ENCODE measurements around the gene KCNK15.
A peak's percentile ranks its signal among the peaks of the same experiment; 100 is the strongest.
"Not testable (repeated sequence)": the region's sequence is repeated elsewhere in the genome, so short reads cannot be mapped to it uniquely, and the experiment has no call there.

KCNK15 gene

DNA sequence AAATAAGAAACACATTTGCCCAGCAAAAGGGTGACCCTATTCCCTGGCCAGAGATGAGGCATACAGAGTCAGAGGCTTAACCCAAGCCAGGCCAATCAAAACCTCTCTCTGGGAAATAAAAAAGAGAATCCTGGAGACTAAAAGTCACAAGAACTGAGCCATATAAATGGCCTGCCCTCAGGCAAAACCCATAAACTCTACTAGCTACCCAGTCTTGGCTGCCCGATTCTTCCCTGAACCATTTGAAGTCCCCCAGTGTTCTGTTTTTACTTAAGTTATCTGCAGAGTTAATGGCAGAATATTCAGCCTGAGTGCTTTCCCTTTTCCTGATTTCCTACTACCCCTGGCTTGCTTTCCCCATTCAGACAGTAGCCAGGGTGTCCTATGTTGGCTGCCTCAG, 13.9 kb downstream of the KCNK15 start:
- no peak for DNase-seq

GRCh38 chr20:44761423-44761822, 15.8 kb downstream of the KCNK15 start:
- no peak for DNase-seq

DNA sequence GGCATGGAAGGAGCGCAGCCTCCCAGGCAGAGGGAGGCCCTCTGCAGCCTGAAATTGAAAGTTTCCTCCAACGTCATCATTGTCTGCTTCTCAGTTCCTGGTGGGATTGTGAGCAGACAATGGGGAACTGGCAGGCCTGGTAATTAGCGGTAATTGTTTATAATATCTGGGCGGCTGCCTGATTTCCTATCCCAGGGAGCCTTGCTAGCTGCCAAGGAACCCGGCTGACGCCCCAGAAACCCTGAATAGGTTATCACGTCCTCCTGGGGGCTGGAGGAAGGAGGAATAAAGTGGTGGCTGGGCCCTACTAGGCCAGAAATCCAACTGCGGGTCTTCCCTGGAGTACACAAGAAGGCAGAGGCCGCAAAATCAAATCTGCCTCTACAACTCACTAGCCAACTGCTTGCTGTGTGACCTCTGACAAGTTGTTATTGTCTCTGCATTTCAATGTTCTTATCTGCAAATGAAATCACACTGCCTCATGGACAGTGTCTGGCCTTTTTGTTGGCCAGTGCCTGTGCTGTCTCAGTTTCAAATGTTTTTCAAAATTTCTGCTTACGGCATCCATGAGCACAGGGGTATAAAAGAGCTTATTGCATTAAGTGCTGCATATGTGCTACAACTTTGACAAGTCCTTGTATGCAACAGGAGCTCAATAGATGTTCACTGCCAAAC, 16.9 kb downstream of the KCNK15 start:
- no peak for DNase-seq

GRCh38 chr20:44763798-44764197, 18.1 kb downstream of the KCNK15 start:
- not testable (repeated sequence) for DNase-seq

- DNase-seq, result no peak
Observed at GRCh38 chr20:44765091-44765490, 19.4 kb downstream of the KCNK15 start.

- DNase-seq, result no peak
Observed at GRCh38 chr20:44765701-44766347, 20.2 kb downstream of the KCNK15 start.

DNA sequence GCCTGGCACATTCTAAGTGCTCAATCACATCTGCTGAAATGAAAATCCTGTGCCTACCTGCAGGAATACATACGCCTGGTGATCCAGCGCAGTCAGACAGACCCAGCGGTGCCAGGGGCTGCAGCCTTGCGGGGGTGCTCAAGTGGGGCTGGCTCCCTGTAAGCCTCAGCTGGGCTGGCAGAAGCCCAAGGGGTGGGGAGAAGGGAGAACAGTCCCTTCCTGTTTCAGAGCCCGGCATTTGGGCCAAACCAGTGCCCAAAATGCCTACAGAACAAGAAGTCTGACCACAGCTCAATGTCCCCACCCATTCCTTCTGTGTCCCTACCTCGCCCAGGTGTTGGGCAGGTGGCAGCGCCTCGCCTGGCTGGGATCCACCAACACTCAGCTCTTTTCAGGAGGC, 22.6 kb downstream of the KCNK15 start:
- no peak for DNase-seq

DNA sequence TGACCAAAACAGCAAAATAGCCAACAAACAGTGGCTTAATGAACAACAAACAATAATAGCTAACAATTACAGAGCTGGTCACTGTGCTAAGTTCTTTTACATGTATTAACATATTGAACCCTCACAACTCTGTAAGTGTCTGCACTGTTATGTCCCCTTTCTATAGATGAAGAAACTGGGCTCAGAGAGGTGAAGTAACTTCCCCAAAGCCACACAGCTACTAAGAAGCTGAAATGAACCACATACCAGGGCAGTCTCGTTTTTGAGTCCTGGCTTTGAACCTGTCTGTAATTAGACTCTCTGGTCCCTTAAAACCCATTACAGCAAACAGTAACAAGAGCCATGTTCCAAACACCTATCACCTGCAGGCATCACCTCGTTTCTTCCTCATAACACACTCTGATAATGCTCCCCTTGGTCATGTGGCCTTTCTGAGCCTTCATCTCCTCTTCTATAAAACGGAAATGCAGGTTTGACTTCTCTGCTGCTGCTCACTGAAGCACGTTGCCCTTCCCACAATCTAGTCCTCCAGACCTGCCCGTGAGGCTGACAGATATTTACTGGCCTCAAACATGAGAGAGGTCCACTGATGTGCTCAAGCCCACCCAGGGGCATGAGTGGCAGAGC, 23.3 kb downstream of the KCNK15 start:
- no peak for DNase-seq

GRCh38 chr20:44769481-44769863, 23.8 kb downstream of the KCNK15 start:
- no peak for DNase-seq

DNA sequence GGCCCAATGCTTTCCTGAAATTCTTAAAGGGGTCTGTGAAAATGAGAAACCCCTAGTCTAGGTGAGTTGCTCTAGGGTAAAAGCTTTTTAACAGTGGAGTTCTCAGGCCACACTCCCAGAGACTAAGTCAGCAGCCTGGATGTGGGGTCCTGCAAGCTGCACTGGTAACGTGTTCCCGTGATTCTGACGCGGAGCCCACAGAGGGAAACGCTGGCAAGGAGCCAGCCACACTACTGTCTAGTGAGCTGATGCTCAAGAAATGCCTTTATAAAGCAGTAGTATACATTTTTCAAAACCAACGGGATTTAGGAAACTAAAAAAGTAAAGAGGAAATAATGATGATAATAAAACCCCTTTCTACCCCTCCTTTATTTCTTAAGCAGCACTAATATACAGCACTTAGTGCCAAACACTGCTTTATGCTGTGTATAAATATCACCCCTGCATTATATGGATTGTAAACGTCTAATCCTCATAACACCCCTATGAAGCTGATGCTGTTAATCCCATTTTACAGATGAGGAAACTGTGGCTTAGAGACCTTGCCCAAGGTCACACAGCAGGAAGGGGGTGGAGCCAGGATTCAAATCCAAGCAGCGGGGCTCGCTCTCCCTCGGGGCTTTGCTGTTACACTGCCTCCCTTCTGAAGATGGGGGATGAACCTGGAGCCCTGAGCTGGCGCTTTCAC, 25.0 kb downstream of the KCNK15 start:
- no peak for DNase-seq

DNA sequence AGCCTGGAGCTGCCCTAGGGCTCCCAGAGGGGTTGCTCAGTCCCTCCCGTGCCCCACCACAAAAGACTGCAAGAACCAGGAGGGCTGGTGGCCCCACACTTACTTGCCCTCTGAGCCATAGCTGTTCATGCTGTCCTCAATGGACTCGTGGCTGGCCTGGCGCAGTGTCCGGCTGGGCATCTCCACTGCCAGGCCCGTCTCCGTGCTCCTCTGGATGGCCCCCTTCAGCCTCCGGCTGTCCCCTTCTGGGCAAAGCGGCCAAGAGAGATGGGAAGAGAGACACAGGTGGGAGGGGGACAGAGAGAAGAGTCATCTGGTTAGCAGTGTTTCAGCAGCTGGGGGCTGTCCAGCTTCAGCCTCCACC, 25.5 kb downstream of the KCNK15 start:
- DNase-seq, result no peak

GRCh38 chr20:44772636-44773035, 27.0 kb downstream of the KCNK15 start:
- no peak for DNase-seq

DNA sequence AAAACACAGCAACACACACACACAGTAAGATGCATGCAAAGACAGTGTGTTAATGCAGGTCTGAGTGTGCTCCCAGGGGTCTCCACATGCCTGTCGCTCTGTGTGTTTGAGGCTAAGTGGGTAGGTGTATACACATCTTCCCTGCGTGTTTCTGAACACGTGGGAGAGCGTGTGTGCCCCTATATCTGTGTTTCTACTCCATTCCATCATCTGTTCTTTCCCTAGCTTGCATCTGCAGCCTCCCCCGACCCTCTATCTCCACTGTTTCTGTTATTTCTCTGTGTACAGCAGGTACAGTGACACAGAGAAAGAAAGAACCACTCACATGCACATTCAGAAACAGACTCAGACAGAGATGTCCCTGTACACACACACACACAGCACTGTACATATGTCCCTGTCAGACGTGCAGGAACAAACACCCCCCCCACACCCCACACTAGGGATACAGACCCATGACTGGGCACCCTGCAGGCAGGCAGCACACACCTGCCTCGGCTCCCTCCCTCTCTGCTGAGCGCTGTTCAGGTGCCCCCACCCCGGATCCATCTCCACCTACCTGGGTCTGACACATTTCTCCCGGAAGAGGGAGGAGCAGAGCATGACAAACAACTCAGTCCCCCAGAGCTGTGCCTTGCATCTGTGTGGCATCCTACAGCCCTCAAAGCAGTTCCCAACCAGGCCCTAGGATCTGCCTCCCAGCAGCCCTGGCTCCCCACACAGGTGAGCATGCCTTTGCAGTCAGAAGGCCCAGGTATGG, 27.6 kb downstream of the KCNK15 start:
- DNase-seq, result no peak

- no peak for DNase-seq
Observed at GRCh38 chr20:44776980-44777379, 31.3 kb downstream of the KCNK15 start.

- peak; percentile 1 to 35 for DNase-seq
Observed at GRCh38 chr20:44780226-44780625, 34.6 kb downstream of the KCNK15 start.

GRCh38 chr20:44781118-44781517, 35.5 kb downstream of the KCNK15 start:
- no peak for DNase-seq

DNA sequence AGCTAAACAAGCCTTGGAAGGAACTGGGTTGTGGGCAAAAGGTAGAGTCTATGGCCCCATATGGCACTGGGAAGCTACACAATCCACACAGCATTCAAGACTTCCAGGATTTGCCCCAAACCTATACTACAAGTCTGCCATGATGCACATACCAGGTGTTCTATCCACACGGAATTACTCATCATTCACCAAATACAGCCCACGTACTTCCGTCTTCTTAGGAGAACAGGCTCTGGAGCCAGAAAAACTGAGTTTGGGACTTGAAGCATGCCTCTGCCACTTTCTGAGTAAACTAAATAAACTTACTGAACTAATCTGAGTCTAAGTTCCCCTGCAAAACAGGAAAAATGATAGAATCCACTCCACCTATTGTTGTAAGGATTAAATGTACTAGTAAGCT, 36.1 kb downstream of the KCNK15 start:
- DNase-seq, result no peak

DNA sequence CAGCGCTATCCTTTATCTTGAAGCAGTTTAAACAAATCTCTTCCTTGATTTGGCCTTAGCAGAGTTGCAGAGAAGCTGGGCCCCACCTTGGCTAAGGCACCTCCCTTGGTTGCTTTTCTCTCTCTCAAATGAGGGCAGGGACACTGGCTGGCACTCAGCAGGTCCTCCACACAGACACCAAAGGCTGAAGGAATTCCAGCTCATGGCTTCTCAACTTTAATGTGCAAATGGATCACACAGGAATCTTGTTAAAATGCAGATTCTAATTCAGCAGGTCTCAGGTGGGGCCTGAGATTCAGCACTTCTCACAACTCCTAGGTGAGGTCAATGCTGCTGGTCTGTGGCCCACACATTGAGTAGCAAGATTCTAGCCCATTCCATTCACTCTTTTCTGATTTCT, 39.0 kb downstream of the KCNK15 start:
- no peak for DNase-seq

- DNase-seq, result no peak
Observed at GRCh38 chr20:44785768-44786167, 40.1 kb downstream of the KCNK15 start.

DNA sequence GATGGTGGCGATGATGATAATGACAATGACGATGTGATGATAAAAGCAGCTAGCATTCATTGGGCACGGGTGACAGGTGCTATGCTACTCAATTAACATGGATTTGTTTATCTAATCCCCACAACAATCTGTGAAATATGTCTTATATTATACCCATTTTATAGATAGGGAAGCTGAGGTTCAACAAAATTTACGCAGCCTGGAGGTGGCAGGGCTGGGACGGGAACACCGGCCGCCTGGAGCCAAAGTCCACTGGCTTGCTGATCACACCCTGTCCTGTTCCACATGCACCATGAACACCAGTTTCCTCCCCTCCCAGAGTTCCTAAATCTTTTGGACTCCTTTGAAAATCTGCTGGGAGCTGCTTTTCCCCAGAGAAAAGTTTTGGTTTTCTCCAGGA, 41.6 kb downstream of the KCNK15 start:
- DNase-seq, result no peak

GRCh38 chr20:44788706-44789456, 43.2 kb downstream of the KCNK15 start:
- DNase-seq, result no peak

DNA sequence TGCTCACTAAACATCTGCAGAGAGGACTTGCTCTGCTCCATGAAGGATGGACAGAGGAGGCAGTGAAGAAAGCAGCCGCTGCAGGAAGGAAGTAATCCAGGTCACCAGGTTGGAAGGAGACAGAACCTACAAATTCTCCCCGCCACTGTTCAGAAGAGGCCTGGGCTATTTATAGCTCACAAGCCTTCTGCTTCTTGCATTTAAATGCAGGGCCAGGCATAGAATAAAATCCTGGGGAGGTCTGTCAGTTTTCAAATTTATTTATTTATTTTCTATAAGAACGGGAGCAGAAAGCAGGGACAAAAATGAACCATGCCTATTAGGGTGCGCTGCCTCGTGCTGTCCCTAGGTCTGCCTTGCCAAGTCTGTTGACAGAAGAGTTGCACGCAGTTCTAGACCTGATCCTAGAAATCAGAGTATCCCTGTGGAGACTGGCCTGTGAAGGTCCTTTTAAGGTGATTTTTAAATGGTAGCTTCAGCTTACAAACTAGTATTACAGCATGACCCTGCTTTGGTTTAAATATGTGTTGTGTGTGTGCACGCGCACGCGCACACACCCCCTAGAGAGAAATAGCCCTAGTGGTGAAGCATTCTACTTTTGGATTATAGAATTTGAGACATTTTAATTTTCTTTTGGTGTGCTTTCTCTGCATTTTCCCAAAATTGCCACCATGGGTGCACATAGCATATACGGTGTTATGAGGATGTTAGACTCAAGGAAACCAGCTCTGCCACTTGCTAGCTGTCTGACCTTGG, 45.2 kb downstream of the KCNK15 start:
- DNase-seq, result no peak
